ENCODE results near the gene PHGDH.

GRCh38 chr1:119743308-119743707, 31.6 kb downstream of the PHGDH start:
- TF ChIP-seq CTCF (IDR thresholded peaks at IDR 0.05) (no peak), POLR2A (IDR thresholded peaks at IDR 0.05) (no peak)
